Measurements from ENCODE around the gene RAB31.

RAB31 gene

DNA sequence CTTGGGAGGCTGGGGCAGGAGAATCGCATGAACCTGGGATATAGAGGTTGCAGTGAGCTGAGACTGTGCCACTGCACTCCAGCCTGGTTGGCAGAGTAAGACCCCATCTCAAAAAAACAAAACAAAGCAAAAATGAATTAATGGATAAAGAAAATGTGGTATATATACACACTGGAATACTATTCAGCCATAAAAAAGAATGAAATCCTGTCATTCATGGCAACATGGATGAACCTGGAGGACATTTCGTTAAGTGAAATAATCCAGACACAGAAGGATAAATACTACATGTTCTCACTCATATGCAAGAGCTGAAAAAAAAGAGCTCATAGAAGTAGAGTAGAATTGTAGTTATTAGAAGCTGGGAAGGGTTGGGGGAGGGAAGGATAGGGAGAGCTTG lies 80.8 kb downstream of the RAB31 start:
- no peak for DNase-seq (ENCODE audit: low read depth)

GRCh38 chr18:9790261-9790660 lies 82.2 kb downstream of the RAB31 start:
- no peak for DNase-seq (ENCODE audit: low read depth)

DNA sequence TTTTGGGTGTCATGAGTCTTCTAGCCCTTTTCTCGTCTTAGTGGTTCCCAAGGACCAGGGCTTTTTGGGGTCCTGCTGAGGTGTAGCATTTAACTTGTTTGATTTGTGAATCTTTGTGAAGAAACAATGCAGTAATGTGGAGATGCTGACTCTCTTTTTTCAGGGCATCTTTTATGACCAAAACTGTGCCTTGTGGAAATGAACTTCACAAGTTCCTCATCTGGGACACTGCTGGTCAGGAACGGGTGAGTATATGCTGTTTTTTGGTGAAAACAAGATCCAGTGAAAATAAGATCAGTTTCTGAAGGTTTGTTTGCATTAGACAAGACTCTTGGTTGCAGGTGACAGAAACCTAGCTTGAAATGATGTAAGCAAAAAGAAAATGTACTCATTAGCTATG lies 83.9 kb downstream of the RAB31 start:
- DNase-seq (ENCODE audit: low read depth), result no peak

DNA sequence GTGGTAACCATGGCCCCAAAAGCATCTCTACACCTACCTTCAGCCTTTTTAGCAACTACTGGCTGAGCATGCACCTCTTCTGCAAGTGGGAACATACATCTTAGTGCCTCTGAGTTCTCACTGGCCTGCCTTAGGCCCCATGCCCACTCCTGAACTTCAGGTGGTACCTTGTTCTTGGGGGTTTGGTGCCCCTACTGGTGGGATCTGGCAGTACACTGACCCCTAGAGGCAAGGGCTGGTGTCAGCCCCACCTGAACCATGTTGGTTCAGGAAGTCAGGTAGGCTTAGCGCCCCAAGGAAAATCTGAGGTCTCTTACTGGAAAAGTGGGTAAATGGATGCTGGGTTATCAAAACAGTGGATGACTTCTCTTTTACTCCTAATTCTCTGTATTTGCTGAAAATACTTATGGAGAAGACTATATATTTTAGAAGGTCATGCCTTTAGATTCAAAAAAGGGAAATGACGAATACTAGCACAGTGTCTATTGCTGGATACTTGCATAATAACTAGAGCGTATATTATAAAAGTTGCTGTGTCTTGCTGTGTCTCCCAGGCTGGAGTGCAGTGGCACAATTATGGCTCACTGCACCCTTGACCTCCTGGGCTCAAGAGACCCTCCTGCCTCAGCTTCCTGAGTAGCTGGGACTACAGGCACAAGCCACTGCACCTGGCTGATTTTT lies 84.6 kb downstream of the RAB31 start:
- no peak for DNase-seq (ENCODE audit: low read depth)

- no peak for DNase-seq (ENCODE audit: low read depth)
Observed at GRCh38 chr18:9796011-9796410, 87.9 kb downstream of the RAB31 start.

DNA sequence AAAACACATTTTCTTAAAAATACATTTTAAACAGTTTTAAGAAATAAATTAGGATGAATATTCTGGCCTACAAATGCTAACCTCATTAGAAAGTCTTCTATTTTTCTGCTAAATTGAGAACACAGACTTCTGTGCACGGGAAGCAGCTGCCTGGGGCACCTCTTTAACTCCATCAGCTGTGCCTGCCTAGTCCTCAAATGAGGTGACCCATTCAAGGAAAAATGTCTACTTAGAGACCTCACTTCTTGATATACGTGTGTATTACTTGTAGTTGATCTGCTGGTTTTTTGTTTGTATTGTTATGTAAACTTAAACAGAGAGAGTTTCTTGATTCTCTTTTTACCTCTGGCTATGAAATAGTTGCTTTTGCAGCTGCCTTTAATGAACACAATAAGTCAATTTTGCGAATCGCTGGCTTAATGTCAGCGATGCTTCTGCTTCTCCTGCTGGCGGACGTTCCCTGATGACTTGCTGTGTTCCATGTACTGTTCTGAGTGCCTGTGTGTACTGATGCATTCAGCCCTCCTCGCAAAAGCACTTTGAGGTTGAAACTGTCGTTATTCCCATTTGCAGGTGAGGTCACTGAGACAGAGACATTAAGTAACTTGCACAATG lies 88.9 kb downstream of the RAB31 start:
- no peak for DNase-seq (ENCODE audit: low read depth)

DNA sequence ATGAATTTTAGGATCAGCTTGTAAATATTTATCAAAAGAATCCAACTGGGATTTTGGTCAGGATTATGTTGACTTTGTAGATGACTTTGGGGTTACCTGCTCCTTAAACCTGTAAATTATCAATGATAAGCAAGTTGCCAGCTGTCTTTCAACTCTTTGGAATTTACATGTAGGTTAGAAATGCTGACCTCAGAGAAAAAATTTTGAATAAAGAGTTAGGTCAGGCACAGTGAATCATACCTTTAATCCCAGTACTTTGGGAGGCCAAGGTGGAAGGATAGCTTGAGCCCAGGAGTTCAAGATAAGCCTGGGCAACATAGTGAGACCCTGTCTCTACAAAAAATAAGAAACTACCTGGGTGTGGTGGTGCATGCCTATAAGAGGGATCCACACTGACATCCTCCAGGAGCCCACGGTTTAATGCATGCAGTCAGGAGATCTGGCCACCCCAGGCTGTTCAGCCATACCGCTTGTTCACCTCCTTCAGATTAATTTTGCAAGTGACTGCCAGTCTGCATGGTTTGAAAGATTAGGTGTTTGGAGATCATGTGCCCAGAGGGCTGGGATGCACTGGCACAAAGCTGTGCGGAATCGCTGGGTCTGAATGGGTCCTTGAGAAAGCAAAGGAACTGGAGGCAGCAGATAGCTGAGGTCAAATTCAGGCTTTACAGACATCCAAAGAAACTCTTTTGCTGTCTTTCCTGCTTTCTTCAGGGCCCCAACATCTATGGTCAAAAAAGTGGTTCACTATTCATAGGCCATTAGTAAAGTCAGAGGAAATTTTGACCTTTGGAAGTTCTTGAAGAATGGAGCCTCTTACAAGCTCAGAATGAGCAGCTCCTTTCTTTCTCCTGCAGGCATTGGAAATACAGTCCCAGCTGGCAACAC lies 94.3 kb downstream of the RAB31 start:
- no peak for DNase-seq (ENCODE audit: low read depth)

GRCh38 chr18:9803063-9803697 lies 95.1 kb downstream of the RAB31 start:
- DNase-seq (ENCODE audit: low read depth), result no peak

DNA sequence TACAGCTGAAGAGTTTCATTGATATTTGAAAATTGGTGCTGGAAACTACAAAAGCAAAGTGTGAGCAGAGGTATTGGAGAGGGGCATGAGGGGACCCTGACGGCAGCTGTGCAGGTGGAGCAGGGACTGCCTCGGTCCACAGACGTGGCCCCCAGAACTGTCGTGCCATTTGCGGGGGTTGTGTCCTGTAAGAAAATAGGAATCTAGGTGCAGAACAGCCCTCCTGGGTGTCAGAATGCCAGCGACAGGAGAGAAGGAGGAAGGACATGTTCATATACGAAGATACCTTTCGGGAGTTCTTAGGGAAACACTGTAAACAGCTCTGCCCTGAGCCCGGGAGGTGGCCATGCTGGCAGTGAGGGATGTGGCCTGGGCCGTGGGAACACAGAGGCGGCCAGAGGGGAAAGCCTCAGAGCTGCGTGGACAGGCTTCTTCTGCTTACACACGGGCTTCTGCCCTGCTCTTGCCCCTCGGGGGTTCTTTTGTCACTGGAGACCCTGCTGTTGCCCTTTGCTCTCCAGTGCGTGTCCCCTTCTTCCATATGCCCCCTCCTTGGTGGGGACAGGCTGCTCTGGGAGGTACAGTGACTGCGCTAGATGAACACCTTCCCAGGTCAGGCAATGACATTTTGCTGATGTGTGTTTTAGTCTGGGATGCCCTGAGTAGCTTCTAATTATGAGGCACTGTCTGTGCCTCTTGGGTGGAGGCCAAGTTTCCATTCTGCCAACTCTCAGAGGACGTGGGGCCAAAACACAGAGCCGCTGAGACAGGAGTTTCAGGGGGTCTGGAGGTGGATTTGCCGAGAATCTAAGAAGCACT lies 95.8 kb downstream of the RAB31 start:
- DNase-seq (ENCODE audit: low read depth), result no peak

GRCh38 chr18:9804517-9805104 lies 96.5 kb downstream of the RAB31 start:
- DNase-seq (ENCODE audit: low read depth), result no peak

GRCh38 chr18:9806905-9807304 lies 98.8 kb downstream of the RAB31 start:
- DNase-seq (ENCODE audit: low read depth), result no peak

- DNase-seq (ENCODE audit: low read depth), result no peak
Observed at GRCh38 chr18:9808295-9809241, 100.5 kb downstream of the RAB31 start.

- no peak for DNase-seq (ENCODE audit: low read depth)
Observed at GRCh38 chr18:9809697-9810096, 101.6 kb downstream of the RAB31 start.

- no peak for DNase-seq (ENCODE audit: low read depth)
Observed at GRCh38 chr18:9810299-9810698, 102.2 kb downstream of the RAB31 start.

DNA sequence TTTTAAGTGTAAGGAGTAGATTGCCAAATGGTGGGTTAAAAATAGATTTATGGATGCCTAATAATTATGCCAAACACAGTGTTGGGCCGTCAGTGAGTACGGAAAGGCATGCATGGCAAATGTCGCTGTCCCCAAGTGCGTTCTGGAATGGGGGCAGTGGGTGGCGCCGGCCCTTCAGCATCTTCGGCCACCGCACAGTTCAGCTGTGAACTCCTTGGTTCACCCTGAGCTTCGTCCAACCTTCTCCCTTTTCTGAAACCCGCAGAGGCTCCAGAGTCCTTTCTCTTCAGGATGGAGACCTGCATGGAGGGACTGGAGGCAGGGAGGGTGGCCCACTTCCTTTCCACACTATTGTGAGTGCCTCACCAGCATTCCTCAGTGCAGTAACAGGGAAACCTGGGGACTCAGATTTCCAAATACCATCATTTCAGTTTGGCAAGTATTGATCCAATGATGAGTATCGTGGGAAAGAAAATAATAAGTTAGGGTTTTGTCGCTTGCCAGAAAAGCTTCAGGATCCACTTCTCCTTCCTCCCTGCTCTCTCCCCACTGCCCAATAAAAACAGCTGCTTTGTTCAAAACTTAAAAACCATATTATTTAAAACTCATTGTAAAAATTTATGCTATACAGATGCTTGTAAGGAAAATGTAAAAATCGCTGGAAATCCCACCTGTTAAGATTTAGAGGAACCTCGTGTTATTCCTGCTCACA lies 103.0 kb downstream of the RAB31 start:
- DNase-seq (ENCODE audit: low read depth), result no peak

DNA sequence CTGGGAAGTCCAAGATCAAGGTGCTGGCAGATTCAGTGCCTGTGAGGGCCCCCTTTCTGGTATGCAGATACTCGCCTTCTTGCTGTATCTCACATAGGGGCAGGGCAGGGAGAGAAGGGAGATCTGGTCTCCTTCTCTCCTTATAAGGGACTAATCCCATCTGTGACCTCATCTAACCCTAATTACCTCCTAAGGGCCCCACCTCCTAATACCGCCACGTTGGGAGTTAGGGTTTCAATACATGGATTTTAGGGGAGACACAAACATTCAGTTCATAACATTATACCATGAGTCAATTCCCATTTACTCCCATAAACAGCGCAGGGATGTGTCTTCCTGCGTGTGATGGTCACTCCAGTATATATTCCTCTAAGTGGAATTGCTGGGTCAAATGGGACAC lies 103.9 kb downstream of the RAB31 start:
- DNase-seq (ENCODE audit: low read depth), result no peak

- DNase-seq (ENCODE audit: low read depth), result no peak
Observed at GRCh38 chr18:9814431-9814830, 106.3 kb downstream of the RAB31 start.

GRCh38 chr18:9817286-9817685 lies 109.2 kb downstream of the RAB31 start:
- no peak for DNase-seq (ENCODE audit: low read depth)

- no peak for DNase-seq (ENCODE audit: low read depth)
Observed at GRCh38 chr18:9817725-9818422, 109.8 kb downstream of the RAB31 start.

Measured in stimulated activated CD4-positive, alpha-beta T cell treated with anti-CD3 and anti-CD28 coated beads, Interleukin-2, amount 100 ng/mL, for 4 hours (primary cell).